ENCODE results near the gene ZNF648.

ZNF648 gene

DNA sequence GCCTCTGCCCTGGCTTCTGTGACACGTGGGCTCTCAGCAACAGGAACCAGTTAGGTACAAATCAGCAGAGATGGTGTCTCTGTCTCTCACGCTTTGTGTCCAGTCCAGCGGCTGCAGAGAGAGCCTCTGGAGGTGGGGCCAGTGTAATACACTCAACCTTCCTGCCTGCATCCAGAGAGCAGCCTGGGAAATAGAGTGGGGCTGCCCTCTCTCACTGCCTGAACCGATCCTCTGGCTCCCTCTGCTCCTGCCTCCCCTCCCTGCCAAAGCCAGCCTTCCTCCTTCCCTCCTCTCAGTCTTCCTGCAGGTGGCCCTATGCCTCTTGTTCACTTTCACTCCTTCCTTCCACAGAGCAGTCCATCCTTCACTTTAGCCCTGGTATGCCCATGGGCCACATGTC lies at the start of gene ZNF648:
Gene ZNF648 (minus strand): TSS at position 119 of the 400 bp plus-strand sequence. CDS start 3,702 bp downstream, outside the sequence.
- no peak for TF ChIP-seq CTCF (IDR thresholded peaks at IDR 0.05; ENCODE audit: insufficient read depth, low read length, missing control alignments)
- no peak within 1 kb of the TSS for H3K4me3 ChIP-seq (ENCODE audit: low read depth, low read length)
- ChIA-PET POLR2A (no interaction called here), CTCF (no interaction called here)
- DNase-seq (ENCODE audit: low read depth, low spot score): no peak

DNA sequence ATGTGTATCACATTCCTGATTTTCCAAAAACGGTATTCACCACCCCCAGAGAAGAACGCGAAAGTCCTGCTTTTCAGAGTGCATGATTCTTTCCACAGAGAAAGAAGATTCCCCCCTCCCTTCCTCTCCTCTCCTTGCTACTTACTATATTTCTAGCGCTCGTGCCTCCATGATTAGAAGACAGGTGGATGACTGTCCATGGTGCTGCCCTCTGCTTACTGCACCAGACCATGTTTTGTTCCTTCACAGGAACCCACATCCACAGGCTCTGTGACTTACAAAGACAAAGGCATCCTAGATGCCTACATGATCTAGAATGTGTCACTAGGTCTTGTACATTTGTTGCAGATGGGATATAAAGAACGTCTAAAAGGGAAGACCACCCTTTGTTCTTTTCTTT lies 49.1 kb upstream of the ZNF648 start:
- TF ChIP-seq CTCF (IDR thresholded peaks at IDR 0.05; ENCODE audit: insufficient read depth, low read length, missing control alignments): no peak
- no peak for DNase-seq (ENCODE audit: low read depth, low spot score)
- ChIA-PET POLR2A (no interaction called here), CTCF (interaction anchor here (1.2 kb wide), 1 partner anchor 33 kb away, joined by 3 read pairs; no protein-coding TSS in a partner anchor)
- no peak overlapping the region for H3K4me3 ChIP-seq (ENCODE audit: low read depth, low read length)

GRCh38 chr1:182109771-182110170 lies 48.3 kb upstream of the ZNF648 start:
- no peak for TF ChIP-seq CTCF (IDR thresholded peaks at IDR 0.05; ENCODE audit: insufficient read depth, low read length, missing control alignments)
- no peak for DNase-seq (ENCODE audit: low read depth, low spot score)
- no peak overlapping the region for H3K4me3 ChIP-seq (ENCODE audit: low read depth, low read length)
- POLR2A ChIA-PET: no interaction called here
- CTCF ChIA-PET: interaction anchor here (1.2 kb wide), 1 partner anchor 34 kb away, joined by 3 read pairs; no protein-coding TSS in a partner anchor

- TF ChIP-seq CTCF (IDR thresholded peaks at IDR 0.05; ENCODE audit: insufficient read depth, low read length, missing control alignments): no peak
- H3K4me3 ChIP-seq (ENCODE audit: low read depth, low read length): no peak overlapping the region
- ChIA-PET POLR2A (no interaction called here), CTCF (interaction anchor here (1.2 to 1.8 kb wide), 2 partner anchors 22 to 289 kb away, joined by 3 to 4 read pairs; no protein-coding TSS in a partner anchor)
- DNase-seq (ENCODE audit: low read depth, low spot score): no peak
Measured at GRCh38 chr1:182107209-182107608, 45.7 kb upstream of the ZNF648 start.

DNA sequence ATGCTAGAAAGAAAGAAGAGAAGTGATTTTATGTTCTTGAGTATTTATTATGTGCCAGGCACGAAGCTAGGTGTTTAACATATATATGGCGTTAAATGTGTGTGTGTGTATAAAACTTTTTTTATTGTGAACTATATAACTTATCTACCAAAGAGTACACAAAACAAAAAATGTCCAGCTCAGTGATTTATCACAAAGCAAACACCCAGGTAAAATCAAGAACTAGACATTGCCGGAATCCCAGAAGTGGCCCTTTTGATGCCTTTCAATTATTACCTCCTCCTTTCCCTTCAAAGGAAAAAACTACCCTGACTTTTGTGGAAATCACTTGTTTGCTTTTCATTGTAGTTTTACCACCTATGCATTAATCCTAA lies 40.5 kb upstream of the ZNF648 start:
- no peak for DNase-seq (ENCODE audit: low read depth, low spot score)
- no peak overlapping the region for H3K4me3 ChIP-seq (ENCODE audit: low read depth, low read length)
- TF ChIP-seq CTCF (IDR thresholded peaks at IDR 0.05; ENCODE audit: insufficient read depth, low read length, missing control alignments): no peak
- ChIA-PET CTCF (no interaction called here), POLR2A (no interaction called here)

DNA sequence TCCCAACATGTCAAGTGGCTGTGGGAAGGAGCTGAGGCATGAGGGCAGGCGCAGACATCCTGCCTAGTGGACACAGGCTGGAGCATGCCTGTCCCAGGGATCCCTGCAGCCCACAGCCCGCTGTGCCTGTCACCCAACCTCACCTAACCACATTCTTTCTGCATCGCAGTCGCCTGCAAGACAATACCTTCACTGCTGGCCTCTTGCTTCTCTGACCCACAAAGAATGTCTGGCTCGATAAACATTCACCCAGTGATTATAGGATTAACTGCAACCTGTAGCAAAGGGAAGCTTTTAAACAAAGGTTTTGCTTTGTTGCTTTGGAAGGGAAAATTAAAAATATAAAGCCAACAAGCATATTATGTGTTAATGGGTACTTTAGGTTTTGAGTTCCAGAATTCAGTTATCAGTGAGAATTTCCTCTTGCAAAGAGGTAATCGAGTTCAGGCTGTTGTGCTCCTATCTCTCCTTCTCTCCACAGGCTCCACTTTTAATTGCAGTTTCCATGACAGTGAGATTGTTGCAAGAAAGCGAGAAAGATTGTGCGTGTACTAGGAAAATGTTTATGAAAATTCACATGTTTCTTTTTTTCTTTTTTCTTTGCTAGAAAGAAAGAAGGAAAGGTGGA lies 40.0 kb upstream of the ZNF648 start:
- no peak for DNase-seq (ENCODE audit: low read depth, low spot score)
- no peak overlapping the region for H3K4me3 ChIP-seq (ENCODE audit: low read depth, low read length)
- no peak for TF ChIP-seq CTCF (IDR thresholded peaks at IDR 0.05; ENCODE audit: insufficient read depth, low read length, missing control alignments)
- CTCF ChIA-PET: no interaction called here
- POLR2A ChIA-PET: no interaction called here
